Neuronal stem cell (in vitro differentiated cells): ENCODE data around the gene SMCHD1.
"Not testable (repeated sequence)": the region's sequence is repeated elsewhere in the genome, so short reads cannot be mapped to it uniquely, and the experiment has no call there.

Experiments used
- DNase-seq: peaks from one replicate; pipeline ENCODE4 v3.0.0-alpha.2; 2013; ENCODE audit warnings: low spot score
- H2AFZ ChIP-seq: one replicate; pipeline ENCODE4 v1.6.1; 2013; ENCODE audit warnings: mild to moderate bottlenecking, low read length, inconsistent platforms
- H2AK5ac ChIP-seq: 2 replicates; pipeline ENCODE4 v1.6.1; 2013; ENCODE audit warnings: low read depth, mild to moderate bottlenecking, inconsistent platforms, low read length, moderate library complexity, mixed read lengths
- H2BK120ac ChIP-seq: 2 replicates; pipeline ENCODE4 v1.6.1; 2013; ENCODE audit warnings: low read depth, mild to moderate bottlenecking, inconsistent platforms, low read length, moderate library complexity, mixed read lengths
- H2BK12ac ChIP-seq: one replicate; pipeline ENCODE4 v1.6.1; 2013; ENCODE audit warnings: low read length, inconsistent platforms
- H2BK15ac ChIP-seq: 2 replicates; pipeline ENCODE4 v1.6.1; 2013; ENCODE audit warnings: mild to moderate bottlenecking, low read length, inconsistent platforms, mixed read lengths
- H2BK5ac ChIP-seq: one replicate; pipeline ENCODE4 v1.6.1; 2013; ENCODE audit warnings: inconsistent platforms, mild to moderate bottlenecking, low read length, moderate library complexity
- H3K14ac ChIP-seq: one replicate; pipeline ENCODE4 v1.6.1; 2013; ENCODE audit warnings: low read length, inconsistent platforms
- H3K18ac ChIP-seq: 2 replicates; pipeline ENCODE4 v1.6.1; 2013; ENCODE audit warnings: low read length, inconsistent platforms
- H3K23ac ChIP-seq: 2 replicates; pipeline ENCODE4 v1.6.1; 2013; ENCODE audit warnings: low read depth, mild to moderate bottlenecking, mixed read lengths, low read length, inconsistent platforms; ENCODE audit not compliant: poor library complexity
- H3K27ac ChIP-seq: replicated peaks from 3 replicates; pipeline ENCODE4 v1.5.1; 2013; ENCODE audit warnings: low read length, inconsistent platforms
- H3K27me3 ChIP-seq, 3 experiments: 2 replicates each; pipeline ENCODE4 v1.6.1; 2013; ENCODE audit warnings: low read length in 3 of 3, mild to moderate bottlenecking in 2 of 3, inconsistent platforms in 1 of 3, low read depth in 1 of 3, mixed read lengths in 1 of 3, moderate library complexity in 1 of 3; ENCODE audit not compliant: control insufficient read depth in 3 of 3, insufficient read depth in 3 of 3
- H3K36me3 ChIP-seq, 2 donors: replicated peaks in 1 of 2; 2 replicates each; pipeline ENCODE4 v1.6.1; 2013; ENCODE audit warnings: low read length in 2 of 2; ENCODE audit not compliant: control insufficient read depth in 2 of 2, insufficient read depth in 2 of 2
- H3K4ac ChIP-seq: 2 replicates; pipeline ENCODE4 v1.6.1; 2013; ENCODE audit warnings: inconsistent platforms, mild to moderate bottlenecking, low read length, moderate library complexity
- H3K4me1 ChIP-seq, 2 donors: 1 replicate in 1 of 2; 2 replicates in 1 of 2; pipeline ENCODE4 v1.6.1; 2013; ENCODE audit warnings: low read length in 2 of 2, low read depth in 1 of 2; ENCODE audit not compliant: control insufficient read depth in 2 of 2, insufficient read depth in 1 of 2
- H3K4me2 ChIP-seq: one replicate; pipeline ENCODE4 v1.6.1; 2013; ENCODE audit warnings: mild to moderate bottlenecking, low read length, inconsistent platforms; ENCODE audit not compliant: insufficient read depth, poor library complexity, severe bottlenecking
- H3K4me3 ChIP-seq, 2 donors: 2 replicates each; pipeline ENCODE4 v1.5.1; 2013; ENCODE audit warnings: low read length in 2 of 2, mild to moderate bottlenecking in 2 of 2, inconsistent platforms in 1 of 2, moderate library complexity in 1 of 2
- H3K79me1 ChIP-seq: one replicate; pipeline ENCODE4 v1.6.1; 2013; ENCODE audit warnings: low read depth, mild to moderate bottlenecking, inconsistent platforms, low read length, moderate library complexity
- H3K9ac ChIP-seq: one replicate; pipeline ENCODE4 v1.6.1; 2013; ENCODE audit warnings: mild to moderate bottlenecking, low read depth, low read length, inconsistent platforms; ENCODE audit not compliant: poor library complexity
- H3K9me3 ChIP-seq, 2 donors: replicated peaks in 1 of 2; 2 replicates each; pipeline versions ENCODE3 to v1.6.1; 2013; ENCODE audit warnings: low read length in 2 of 2, mild to moderate bottlenecking in 2 of 2, inconsistent platforms in 1 of 2, low read depth in 1 of 2, mixed read lengths in 1 of 2, moderate library complexity in 1 of 2; ENCODE audit not compliant: control insufficient read depth in 2 of 2, insufficient read depth in 1 of 2
- H4K8ac ChIP-seq: one replicate; pipeline ENCODE4 v1.6.1; 2013; ENCODE audit warnings: low read depth, mild to moderate bottlenecking, inconsistent platforms, low read length, moderate library complexity
- H4K91ac ChIP-seq: one replicate; pipeline ENCODE4 v1.6.1; 2013; ENCODE audit warnings: low read length, low read depth, mild to moderate bottlenecking, inconsistent platforms; ENCODE audit not compliant: poor library complexity
- WGBS, 2 donors: extraction: QIAGEN DNeasy Blood & Tissue Kit; methylation state at CpG; one replicate each; pipeline ENCODE4 v1.1.7; 2013; ENCODE audit warnings: missing lambda C conversion rate in 2 of 2, mixed read lengths in 1 of 2; ENCODE audit not compliant: insufficient read length in 2 of 2, insufficient replicate concordance in 1 of 2; ENCODE audit errors: extremely low coverage in 2 of 2; 5-methylcytosine and 5-hydroxymethylcytosine counted together

SMCHD1 gene

GRCh38 chr18:2837290-2837689 is 181.8 kb downstream of the SMCHD1 start:
- not testable (repeated sequence) for H2AK5ac ChIP-seq, H2BK15ac ChIP-seq, H3K23ac ChIP-seq, H3K18ac ChIP-seq, H2BK5ac ChIP-seq, H3K27ac ChIP-seq, H3K4me1 ChIP-seq, H2AFZ ChIP-seq, H4K91ac ChIP-seq, DNase-seq, H4K8ac ChIP-seq, H3K9ac ChIP-seq, H3K9me3 ChIP-seq, H3K36me3 ChIP-seq, H2BK120ac ChIP-seq, H3K27me3 ChIP-seq, H3K4me3 ChIP-seq, H2BK12ac ChIP-seq, H3K4ac ChIP-seq, H3K14ac ChIP-seq, H3K4me2 ChIP-seq, H3K79me1 ChIP-seq

GRCh38 chr18:2839202-2839601 is 183.7 kb downstream of the SMCHD1 start:
- no peak overlapping the region for H2AK5ac ChIP-seq
- H3K18ac ChIP-seq = no peak overlapping the region
- no peak for DNase-seq
- H2BK15ac ChIP-seq = no peak overlapping the region
- H2BK120ac ChIP-seq = no peak overlapping the region
- H2BK5ac ChIP-seq = no peak overlapping the region
- no peaks in the 10 kb centered on the region for H3K79me1 ChIP-seq
- no peak overlapping the region for H3K27ac ChIP-seq
- no peak overlapping the region for H3K4me3 ChIP-seq
- H3K9ac ChIP-seq = no peak overlapping the region
- H3K14ac ChIP-seq = no peak overlapping the region
- H3K36me3 ChIP-seq = no peaks in the 10 kb centered on the region
- peaks cover 0 to 7% of the 10 kb centered on the region in 2 donors for H3K9me3 ChIP-seq
- H2AFZ ChIP-seq = no peak overlapping the region
- H4K91ac ChIP-seq = no peak overlapping the region
- no peak overlapping the region for H3K23ac ChIP-seq
- no peaks in the 10 kb centered on the region for H3K4me1 ChIP-seq
- H3K4ac ChIP-seq = no peak overlapping the region
- WGBS, 2 donors = no CpG with 5 or more reads among the region's 8 CpGs
- no peak overlapping the region for H2BK12ac ChIP-seq
- H4K8ac ChIP-seq = no peak overlapping the region
- no peak overlapping the region for H3K4me2 ChIP-seq
- H3K27me3 ChIP-seq = peaks cover 0 to 11% (median 0%) of the 10 kb centered on the region in 3 experiments

- peaks cover 0 to 23% (median 0%) of the 10 kb centered on the region in 3 experiments for H3K27me3 ChIP-seq
- no peak overlapping the region for H4K91ac ChIP-seq
- H3K23ac ChIP-seq = no peak overlapping the region
- DNase-seq = no peak
- no peak overlapping the region for H3K18ac ChIP-seq
- no peak overlapping the region for H2BK120ac ChIP-seq
- no peak overlapping the region for H4K8ac ChIP-seq
- H3K9ac ChIP-seq = no peak overlapping the region
- no peaks in the 10 kb centered on the region for H3K4me1 ChIP-seq
- H2BK12ac ChIP-seq = no peak overlapping the region
- H3K79me1 ChIP-seq = no peaks in the 10 kb centered on the region
- no peak overlapping the region for H3K4me2 ChIP-seq
- H2BK15ac ChIP-seq = no peak overlapping the region
- no CpG with 5 or more reads among the region's 1 CpG for WGBS, 2 donors
- H3K4ac ChIP-seq = no peak overlapping the region
- H3K4me3 ChIP-seq = no peak overlapping the region
- no peaks in the 10 kb centered on the region for H3K36me3 ChIP-seq
- H2AFZ ChIP-seq = no peak overlapping the region
- no peak overlapping the region for H3K27ac ChIP-seq
- H3K14ac ChIP-seq = no peak overlapping the region
- no peak overlapping the region for H2BK5ac ChIP-seq
- H3K9me3 ChIP-seq = peaks cover 0 to 7% of the 10 kb centered on the region in 2 donors
- no peak overlapping the region for H2AK5ac ChIP-seq
These were observed 185.0 kb downstream of the SMCHD1 start for GRCh38 chr18:2840521-2840920.

DNA sequence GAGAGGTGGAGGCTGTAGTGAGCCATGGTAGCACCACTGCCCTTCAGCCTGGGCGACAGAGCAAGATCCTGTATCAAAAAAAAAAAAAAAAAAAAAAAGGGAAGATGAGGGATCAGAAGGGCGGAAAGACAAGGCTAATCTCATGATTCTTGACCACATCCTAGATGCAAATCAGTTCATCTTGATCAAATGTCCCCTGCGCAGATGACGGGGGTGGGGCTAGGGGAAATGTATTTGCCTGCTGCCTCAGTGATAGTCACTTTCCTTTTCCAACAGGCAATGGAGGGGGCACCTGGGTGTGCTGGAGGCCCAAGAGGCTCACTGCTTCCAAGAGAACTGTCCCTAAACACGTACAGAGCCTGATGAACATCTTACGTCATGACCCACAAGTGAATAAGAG is 187.6 kb downstream of the SMCHD1 start:
- H3K23ac ChIP-seq = no peak overlapping the region
- no peak overlapping the region for H3K9ac ChIP-seq
- peaks cover 6 to 48% (median 24%) of the 10 kb centered on the region in 3 experiments for H3K27me3 ChIP-seq
- H3K36me3 ChIP-seq = no peaks in the 10 kb centered on the region
- no peak overlapping the region for H2BK15ac ChIP-seq
- no peak overlapping the region for H3K4me3 ChIP-seq
- DNase-seq = no peak
- no peak overlapping the region for H3K4ac ChIP-seq
- H3K4me1 ChIP-seq = peaks cover 2 to 4% of the 10 kb centered on the region in 2 donors
- no peak overlapping the region for H2AFZ ChIP-seq
- H4K8ac ChIP-seq = no peak overlapping the region
- no peak overlapping the region for H2BK120ac ChIP-seq
- H3K79me1 ChIP-seq = no peaks in the 10 kb centered on the region
- H2AK5ac ChIP-seq = no peak overlapping the region
- H3K4me2 ChIP-seq = no peak overlapping the region
- no peak overlapping the region for H3K18ac ChIP-seq
- no peak overlapping the region for H3K14ac ChIP-seq
- no CpG with 5 or more reads among the region's 6 CpGs for WGBS, 2 donors
- peaks cover 0 to 2% of the 10 kb centered on the region in 2 donors for H3K9me3 ChIP-seq
- H3K27ac ChIP-seq = no peak overlapping the region
- no peak overlapping the region for H2BK12ac ChIP-seq
- H4K91ac ChIP-seq = no peak overlapping the region
- no peak overlapping the region for H2BK5ac ChIP-seq
